GM23338 (cell line): Measurements from ENCODE around the gene SRPX2.

Experiments
- CREB1 ChIP-seq: fragments of 250-450 bp; sonication (Bioruptor Pico); IDR thresholded peaks from 2 replicates; pipeline ENCODE4 v1.5.0; 2020; ENCODE audit warnings: low read depth, mild to moderate bottlenecking, moderate library complexity
- EZH2 ChIP-seq: fragments of 200-600 bp; sonication (generic); IDR thresholded peaks from one replicate; pipeline ENCODE4 v1.8.0; 2017; ENCODE audit warnings: antibody characterized with exemption, mild to moderate bottlenecking, low read depth; ENCODE audit not compliant: unreplicated experiment
- EZH2phosphoT487 ChIP-seq: fragments of 200-600 bp; sonication (generic); IDR thresholded peaks from one replicate; pipeline ENCODE4 v1.8.1; 2018; ENCODE audit warnings: antibody characterized with exemption; ENCODE audit not compliant: unreplicated experiment
- POLR2AphosphoS5 ChIP-seq: IDR thresholded peaks from 2 replicates; pipeline ENCODE4 v1.6.1; 2016; ENCODE audit warnings: antibody characterized with exemption, low read depth
- ZNF331 ChIP-seq: fragments of 250-450 bp; sonication (Bioruptor Pico); IDR thresholded peaks from 2 replicates; pipeline ENCODE4 v1.5.0; 2020; ENCODE audit warnings: low read depth, mild to moderate bottlenecking, moderate library complexity
- TF ChIP-seq, protein P1 (sequence below), 2 experiments: fragments of 200-600 bp in 1 of 2; sonication (generic) in 1 of 2; conservative IDR thresholded peaks; 2 replicates each; pipeline versions ENCODE4 v1.5.1 to v1.6.1; 2016 to 2017; ENCODE audit warnings: antibody characterized with exemption in 2 of 2, low read depth in 2 of 2, mild to moderate bottlenecking in 2 of 2, moderate library complexity in 1 of 2
- TF ChIP-seq, protein P2 (sequence below): IDR thresholded peaks from one replicate; pipeline ENCODE4 v1.6.1; 2018; ENCODE audit warnings: antibody characterized with exemption; ENCODE audit not compliant: unreplicated experiment
- TF ChIP-seq, protein P3 (sequence below): IDR thresholded peaks from 2 replicates; pipeline ENCODE4 v1.6.1; 2016; ENCODE audit warnings: antibody characterized with exemption

DNA sequence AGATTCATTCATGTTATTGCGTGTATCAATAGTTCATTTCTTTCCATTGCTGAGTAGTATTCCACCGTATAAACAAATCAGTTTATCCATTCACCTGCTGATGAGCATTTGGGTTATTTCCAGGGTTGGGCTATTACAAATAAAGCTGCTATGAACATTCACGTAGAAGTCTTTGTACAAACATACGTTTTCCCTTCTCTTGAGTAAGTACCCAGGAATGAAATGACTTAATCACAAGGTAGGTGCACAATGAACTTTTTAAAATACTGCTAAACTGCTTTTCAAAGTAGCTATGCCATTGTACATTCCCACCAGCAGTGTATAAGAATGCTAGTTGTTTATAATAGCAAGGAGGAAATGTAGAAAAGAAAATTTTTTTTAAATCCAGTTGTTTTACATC is 52.0 kb downstream of the SRPX2 start:
- TF ChIP-seq, protein P1, sequence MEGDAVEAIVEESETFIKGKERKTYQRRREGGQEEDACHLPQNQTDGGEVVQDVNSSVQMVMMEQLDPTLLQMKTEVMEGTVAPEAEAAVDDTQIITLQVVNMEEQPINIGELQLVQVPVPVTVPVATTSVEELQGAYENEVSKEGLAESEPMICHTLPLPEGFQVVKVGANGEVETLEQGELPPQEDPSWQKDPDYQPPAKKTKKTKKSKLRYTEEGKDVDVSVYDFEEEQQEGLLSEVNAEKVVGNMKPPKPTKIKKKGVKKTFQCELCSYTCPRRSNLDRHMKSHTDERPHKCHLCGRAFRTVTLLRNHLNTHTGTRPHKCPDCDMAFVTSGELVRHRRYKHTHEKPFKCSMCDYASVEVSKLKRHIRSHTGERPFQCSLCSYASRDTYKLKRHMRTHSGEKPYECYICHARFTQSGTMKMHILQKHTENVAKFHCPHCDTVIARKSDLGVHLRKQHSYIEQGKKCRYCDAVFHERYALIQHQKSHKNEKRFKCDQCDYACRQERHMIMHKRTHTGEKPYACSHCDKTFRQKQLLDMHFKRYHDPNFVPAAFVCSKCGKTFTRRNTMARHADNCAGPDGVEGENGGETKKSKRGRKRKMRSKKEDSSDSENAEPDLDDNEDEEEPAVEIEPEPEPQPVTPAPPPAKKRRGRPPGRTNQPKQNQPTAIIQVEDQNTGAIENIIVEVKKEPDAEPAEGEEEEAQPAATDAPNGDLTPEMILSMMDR (conservative IDR thresholded peaks at IDR 0.05; ENCODE audit: low read depth in 2 of 2): no peak
- TF ChIP-seq EZH2 (no peak), POLR2AphosphoS5 (no peak), CREB1 (CRISPR knock-in tag) (no peak), EZH2phosphoT487 (no peak), ZNF331 (CRISPR knock-in tag) (no peak)
- TF ChIP-seq, protein P2, sequence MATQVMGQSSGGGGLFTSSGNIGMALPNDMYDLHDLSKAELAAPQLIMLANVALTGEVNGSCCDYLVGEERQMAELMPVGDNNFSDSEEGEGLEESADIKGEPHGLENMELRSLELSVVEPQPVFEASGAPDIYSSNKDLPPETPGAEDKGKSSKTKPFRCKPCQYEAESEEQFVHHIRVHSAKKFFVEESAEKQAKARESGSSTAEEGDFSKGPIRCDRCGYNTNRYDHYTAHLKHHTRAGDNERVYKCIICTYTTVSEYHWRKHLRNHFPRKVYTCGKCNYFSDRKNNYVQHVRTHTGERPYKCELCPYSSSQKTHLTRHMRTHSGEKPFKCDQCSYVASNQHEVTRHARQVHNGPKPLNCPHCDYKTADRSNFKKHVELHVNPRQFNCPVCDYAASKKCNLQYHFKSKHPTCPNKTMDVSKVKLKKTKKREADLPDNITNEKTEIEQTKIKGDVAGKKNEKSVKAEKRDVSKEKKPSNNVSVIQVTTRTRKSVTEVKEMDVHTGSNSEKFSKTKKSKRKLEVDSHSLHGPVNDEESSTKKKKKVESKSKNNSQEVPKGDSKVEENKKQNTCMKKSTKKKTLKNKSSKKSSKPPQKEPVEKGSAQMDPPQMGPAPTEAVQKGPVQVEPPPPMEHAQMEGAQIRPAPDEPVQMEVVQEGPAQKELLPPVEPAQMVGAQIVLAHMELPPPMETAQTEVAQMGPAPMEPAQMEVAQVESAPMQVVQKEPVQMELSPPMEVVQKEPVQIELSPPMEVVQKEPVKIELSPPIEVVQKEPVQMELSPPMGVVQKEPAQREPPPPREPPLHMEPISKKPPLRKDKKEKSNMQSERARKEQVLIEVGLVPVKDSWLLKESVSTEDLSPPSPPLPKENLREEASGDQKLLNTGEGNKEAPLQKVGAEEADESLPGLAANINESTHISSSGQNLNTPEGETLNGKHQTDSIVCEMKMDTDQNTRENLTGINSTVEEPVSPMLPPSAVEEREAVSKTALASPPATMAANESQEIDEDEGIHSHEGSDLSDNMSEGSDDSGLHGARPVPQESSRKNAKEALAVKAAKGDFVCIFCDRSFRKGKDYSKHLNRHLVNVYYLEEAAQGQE: no peak
- TF ChIP-seq, protein P3, sequence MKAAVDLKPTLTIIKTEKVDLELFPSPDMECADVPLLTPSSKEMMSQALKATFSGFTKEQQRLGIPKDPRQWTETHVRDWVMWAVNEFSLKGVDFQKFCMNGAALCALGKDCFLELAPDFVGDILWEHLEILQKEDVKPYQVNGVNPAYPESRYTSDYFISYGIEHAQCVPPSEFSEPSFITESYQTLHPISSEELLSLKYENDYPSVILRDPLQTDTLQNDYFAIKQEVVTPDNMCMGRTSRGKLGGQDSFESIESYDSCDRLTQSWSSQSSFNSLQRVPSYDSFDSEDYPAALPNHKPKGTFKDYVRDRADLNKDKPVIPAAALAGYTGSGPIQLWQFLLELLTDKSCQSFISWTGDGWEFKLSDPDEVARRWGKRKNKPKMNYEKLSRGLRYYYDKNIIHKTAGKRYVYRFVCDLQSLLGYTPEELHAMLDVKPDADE: no peak
